Jurkat, Clone E6-1 (cell line): ENCODE measurements around the gene AGPAT3.

ENCODE experiments used
- DNase-seq: peaks from one replicate; pipeline ENCODE4 v3.0.0-alpha.2; 2011; ENCODE audit warnings: low read depth, low spot score
- H3K4me3 ChIP-seq: 2 replicates; pipeline ENCODE4 v1.5.1; 2011; ENCODE audit warnings: mild to moderate bottlenecking, low read length, control low read depth, moderate library complexity

Gene AGPAT3

DNA sequence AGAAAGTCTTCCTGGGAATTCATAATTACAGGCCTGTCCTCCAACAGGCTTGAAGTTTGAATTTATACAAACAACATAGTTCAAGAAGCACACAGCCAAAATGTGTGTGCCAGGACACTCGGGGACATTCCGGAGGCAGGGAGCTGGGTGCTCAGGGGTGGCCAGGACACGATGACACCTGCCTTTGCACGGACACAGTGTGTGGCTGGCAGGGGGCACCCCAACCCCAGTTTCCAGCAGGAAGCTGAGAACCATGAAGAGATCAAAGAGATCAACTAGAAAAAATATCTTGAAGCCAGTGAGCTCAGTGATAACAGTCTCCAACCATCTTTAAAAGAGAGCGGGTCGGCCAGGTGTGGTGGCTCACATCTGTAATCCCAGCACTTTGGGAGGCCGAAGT is 114.6 kb downstream of the AGPAT3 start:
- no peak for DNase-seq
- H3K4me3 ChIP-seq, result no peak overlapping the region

GRCh38 chr21:43981151-43981870 is 116.3 kb downstream of the AGPAT3 start:
- no peak overlapping the region for H3K4me3 ChIP-seq
- DNase-seq, result no peak

- no peak for DNase-seq
- no peak overlapping the region for H3K4me3 ChIP-seq
These were observed 116.8 kb downstream of the AGPAT3 start for GRCh38 chr21:43981871-43982210.

GRCh38 chr21:43982489-43983078 is 117.6 kb downstream of the AGPAT3 start:
- H3K4me3 ChIP-seq, result no peak overlapping the region
- DNase-seq, result no peak

DNA sequence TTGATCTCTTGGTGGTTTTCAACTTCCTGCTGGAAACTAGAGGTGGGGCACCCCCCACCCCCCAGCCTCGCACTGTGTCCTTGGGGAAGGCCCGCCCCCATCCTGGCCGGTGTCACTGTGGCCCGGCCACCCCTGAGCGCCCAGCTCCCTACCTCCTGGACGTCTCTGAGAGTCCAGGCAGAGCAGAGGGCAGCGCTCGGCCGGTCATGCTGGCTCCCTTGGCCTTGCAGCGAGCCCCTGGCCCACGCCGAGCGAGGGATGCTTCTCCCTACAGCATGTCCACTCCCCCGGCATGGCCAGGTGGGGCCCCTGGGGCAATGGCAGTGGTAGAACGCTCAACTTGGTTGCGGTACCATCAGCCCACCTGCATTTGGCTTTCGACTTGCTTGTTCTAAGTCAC is 118.4 kb downstream of the AGPAT3 start:
- no peak for DNase-seq
- no peak overlapping the region for H3K4me3 ChIP-seq

DNA sequence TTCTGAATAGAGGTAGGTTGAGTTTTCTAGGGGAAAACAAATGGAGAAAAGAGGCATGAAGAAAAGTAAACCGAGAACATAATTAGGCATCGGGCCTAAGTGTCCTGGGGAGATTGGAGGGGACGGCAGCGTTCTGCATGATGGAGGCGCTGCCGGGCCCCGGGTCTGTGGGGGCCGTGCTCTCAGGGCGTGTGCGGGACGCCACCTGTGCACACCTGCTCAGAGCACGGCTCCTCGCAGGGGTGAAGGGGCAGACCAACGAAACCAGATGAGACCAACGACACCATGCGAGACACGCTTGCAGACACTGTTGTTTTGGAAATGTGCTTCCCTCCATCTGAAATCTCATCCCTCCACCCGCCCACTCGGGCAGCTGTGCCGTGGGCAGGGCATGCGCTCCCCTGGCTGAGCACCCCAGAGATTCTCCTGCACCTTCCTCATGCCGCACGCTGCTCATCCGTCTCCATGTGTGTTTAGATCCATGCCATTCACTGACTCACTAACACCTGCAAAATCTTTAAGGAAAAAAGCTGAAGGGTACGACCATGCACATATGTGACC is 118.9 kb downstream of the AGPAT3 start:
- H3K4me3 ChIP-seq, result no peak overlapping the region
- no peak for DNase-seq

DNA sequence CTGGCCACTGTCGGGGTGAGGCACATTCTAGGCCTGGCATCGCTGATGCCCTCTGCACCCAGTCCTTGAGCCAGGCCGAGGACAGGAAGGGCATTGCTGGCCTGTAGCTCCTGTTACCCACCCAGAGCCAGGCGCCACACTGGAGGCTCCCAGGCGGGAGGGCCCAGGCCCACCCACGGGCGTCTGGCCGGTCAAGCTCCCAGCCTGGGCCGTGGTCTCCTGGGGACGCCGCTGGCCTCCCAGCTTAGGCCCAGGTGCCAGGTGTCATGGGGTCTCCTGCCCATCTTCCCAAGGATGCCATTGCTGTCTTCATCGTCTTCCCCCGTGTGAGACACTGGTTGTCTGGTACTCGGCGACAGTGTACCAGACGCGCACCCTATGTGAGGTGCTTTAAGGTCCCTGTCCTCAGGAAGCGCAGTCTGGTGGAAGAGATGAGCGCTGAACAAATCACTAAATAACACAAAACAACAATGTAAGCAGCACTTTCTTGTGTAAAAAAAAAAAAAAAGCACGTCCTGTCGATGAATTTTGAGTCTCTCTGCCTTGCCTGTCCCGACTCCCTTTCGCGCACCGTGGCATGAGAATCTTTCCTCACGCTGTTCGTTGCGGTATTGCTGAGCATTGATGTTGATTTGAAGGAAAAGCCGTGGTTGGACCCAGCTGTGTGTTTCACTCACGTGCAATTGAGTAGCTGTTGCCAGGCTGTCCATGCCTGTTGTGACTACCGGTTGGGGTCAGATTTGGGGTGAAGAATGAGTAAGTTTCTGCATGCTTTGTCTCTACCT is 120.1 kb downstream of the AGPAT3 start:
- DNase-seq, result no peak
- H3K4me3 ChIP-seq, result no peak overlapping the region

- H3K4me3 ChIP-seq, result no peak overlapping the region
- DNase-seq, result no peak
These were observed 120.7 kb downstream of the AGPAT3 start for GRCh38 chr21:43985690-43986251.

DNA sequence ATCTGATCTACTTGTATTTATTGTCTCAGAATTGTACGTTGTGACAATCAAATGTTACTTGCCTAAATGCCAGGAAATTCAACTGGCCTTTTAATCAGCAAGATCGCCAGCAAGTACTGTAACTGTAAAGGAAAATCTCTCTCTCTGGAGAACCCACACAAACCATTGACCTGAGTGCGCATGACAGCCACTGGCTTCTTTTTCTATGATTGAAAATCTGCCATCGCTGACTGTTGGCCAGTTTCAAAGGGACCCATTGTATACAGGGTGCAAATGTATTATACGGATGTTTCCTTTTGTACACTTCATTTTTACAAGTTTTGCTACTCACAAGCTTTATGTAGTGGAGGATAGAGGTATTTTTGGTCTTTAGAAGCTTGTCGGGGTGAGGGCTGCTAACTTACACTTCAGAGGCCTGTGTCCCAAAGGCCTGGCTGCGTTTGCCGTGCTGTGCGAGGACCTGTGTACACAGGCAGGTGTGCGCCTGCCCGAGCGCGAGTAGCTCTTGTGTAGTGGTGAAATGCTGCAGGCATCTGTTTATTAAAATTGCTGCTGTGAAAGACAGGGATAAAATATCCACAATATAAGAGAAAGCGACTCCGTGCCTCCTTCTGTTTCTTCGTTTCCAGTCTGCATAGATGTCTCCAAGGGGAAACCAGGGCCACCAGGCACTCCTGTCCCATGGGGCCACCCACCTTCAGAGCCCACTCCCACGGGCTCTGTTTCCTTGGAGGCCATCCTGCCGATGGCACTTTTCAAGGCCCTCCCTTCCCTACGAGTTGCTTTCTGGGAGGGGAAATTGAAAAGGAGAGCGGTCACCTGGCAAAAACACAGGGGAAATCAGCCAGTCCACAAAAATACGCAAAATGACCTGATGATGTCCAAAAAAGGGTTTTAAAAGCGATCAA is 121.8 kb downstream of the AGPAT3 start:
- no peak overlapping the region for H3K4me3 ChIP-seq
- DNase-seq, result no peak

- DNase-seq, result no peak
- H3K4me3 ChIP-seq, result no peak overlapping the region
These were observed 122.5 kb downstream of the AGPAT3 start for GRCh38 chr21:43987509-43987908.

GRCh38 chr21:43988016-43988415 is 123.0 kb downstream of the AGPAT3 start:
- no peak overlapping the region for H3K4me3 ChIP-seq
- no peak for DNase-seq

- no peak for DNase-seq
- H3K4me3 ChIP-seq, result no peak overlapping the region
These were observed 123.6 kb downstream of the AGPAT3 start for GRCh38 chr21:43988506-43989230.

DNA sequence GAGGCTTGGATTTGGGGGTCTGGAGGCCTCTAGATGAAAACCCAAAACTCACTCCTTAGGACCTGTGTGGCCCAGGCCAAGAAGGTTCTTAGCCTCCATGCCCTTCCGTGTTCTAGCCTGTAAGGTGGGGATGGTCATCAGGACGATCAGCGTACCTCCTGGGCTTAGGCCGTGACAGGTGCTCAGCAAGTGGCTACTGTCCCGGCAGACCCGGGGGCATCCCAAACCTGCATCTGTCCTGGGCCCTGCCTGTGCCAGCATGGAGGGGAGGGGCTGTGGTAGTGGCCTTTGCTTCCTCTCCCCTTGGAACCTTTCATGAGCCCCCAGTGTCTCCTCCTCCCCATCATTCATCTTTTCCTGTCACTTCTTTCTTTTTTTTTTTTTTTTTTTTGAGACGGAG is 124.4 kb downstream of the AGPAT3 start:
- no peak for DNase-seq
- no peak overlapping the region for H3K4me3 ChIP-seq

DNA sequence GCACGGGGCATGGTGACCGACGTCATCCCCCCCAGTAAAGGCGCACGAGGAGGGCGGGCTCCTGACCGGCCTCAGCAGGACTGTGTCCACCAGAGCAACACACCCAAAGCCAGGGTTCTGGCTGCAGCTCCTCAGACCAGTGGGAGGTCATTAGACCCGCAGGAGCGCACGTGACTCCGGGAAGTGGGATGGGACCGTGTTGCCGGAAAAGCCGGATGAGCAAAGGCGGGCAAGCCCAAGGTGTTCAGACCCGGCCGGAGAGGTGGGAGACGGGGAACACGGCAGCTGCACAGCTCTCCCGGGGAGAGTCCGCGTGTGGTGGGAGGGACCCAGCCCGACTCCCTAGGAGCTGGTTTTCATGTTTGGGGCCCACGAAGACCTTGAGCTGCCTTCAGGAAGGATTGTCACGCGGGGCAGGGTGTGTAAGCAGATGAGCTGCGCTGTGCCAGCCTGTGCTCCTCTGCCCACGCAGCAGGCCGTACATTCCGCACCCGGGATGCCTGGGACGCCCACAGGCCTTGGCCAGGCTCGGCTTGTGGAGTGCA is 126.5 kb downstream of the AGPAT3 start:
- DNase-seq, result no peak
- H3K4me3 ChIP-seq, result no peak overlapping the region

GRCh38 chr21:43992121-43992520 is 127.1 kb downstream of the AGPAT3 start:
- DNase-seq, result no peak
- H3K4me3 ChIP-seq, result no peak overlapping the region

GRCh38 chr21:43993420-43993934 is 128.5 kb downstream of the AGPAT3 start:
- no peak overlapping the region for H3K4me3 ChIP-seq
- DNase-seq, result no peak

DNA sequence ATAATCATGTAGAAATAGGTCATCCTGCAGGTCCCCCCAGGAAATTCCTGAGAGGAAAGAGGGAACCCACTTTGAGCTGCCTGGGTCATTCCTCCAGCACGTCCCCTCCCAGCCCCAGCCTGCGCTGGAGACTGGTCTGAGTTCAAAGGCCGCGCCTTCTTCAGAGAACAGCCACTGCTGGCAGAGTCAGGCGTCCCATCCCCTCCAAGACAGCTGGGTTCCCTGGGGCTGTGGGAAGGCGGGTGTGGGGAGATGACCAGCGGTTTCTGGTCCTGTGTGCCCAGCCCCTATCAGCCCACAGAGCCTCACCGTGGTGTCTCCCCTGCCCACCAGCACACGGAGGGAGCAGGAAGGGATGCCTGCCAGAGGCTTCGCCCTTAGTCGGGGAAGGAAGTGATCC is 129.1 kb downstream of the AGPAT3 start:
- no peak for DNase-seq
- no peak overlapping the region for H3K4me3 ChIP-seq

GRCh38 chr21:43994646-43995045 is 129.6 kb downstream of the AGPAT3 start:
- DNase-seq, result no peak
- no peak overlapping the region for H3K4me3 ChIP-seq
